PFSK-1 (cell line): Measurements from ENCODE around the gene GALNS.

Source experiments
- FOXP2 ChIP-seq: optimal IDR thresholded peaks from 2 replicates; pipeline ENCODE3; 2011; ENCODE audit warnings: borderline replicate concordance, control low read depth, inconsistent platforms; ENCODE audit not compliant: insufficient read depth; ENCODE audit errors: extremely low read length, extremely low read depth
- POLR2AphosphoS5 ChIP-seq: IDR thresholded peaks from 2 replicates; pipeline ENCODE4 v1.6.1; 2012; ENCODE audit warnings: low read depth, mild to moderate bottlenecking, control low read depth, low read length, moderate library complexity
- SIN3A ChIP-seq: IDR thresholded peaks from 2 replicates; pipeline ENCODE4 v1.6.1; 2012; ENCODE audit warnings: mild to moderate bottlenecking, low read length, moderate library complexity, borderline replicate concordance; ENCODE audit not compliant: insufficient read depth
- TAF1 ChIP-seq: IDR thresholded peaks from 2 replicates; pipeline ENCODE4 v1.6.1; 2012; ENCODE audit warnings: low read length, control low read depth, borderline replicate concordance; ENCODE audit not compliant: insufficient read depth
- TF ChIP-seq, protein P1 (sequence below), 2 experiments: IDR thresholded peaks; 2 replicates each; pipeline versions ENCODE4 v1.6.1 to v1.8.0; 2011 to 2012; ENCODE audit warnings: low read depth in 2 of 2, low read length in 2 of 2, control low read depth in 1 of 2, inconsistent platforms in 1 of 2, mild to moderate bottlenecking in 1 of 2, moderate library complexity in 1 of 2; ENCODE audit not compliant: insufficient read depth in 1 of 2

GALNS gene

DNA sequence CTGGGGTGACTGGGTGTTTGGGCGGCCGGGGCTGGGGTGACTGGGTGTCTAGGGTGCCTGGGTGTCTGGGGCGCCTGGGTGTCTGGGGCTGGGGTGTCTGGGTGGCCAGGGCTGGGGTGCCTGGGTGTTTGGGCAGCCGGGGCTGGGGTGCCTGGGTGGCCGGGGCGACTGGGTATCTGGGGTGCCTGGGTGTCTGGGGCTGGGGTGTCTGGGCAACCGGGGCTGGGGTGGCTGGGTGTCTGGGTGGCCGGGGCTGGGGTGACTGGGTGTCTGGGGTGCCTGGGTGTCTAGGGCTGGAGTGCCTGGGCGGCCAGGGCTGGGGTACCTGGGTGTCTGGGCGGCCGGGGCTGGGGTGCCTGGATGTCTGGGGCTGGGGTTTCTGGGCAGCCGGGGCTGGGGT lies 31.6 kb downstream of the GALNS start:
- TF ChIP-seq SIN3A (no peak), POLR2AphosphoS5 (no peak), TAF1 (no peak), FOXP2 (no peak)
- TF ChIP-seq, protein P1, sequence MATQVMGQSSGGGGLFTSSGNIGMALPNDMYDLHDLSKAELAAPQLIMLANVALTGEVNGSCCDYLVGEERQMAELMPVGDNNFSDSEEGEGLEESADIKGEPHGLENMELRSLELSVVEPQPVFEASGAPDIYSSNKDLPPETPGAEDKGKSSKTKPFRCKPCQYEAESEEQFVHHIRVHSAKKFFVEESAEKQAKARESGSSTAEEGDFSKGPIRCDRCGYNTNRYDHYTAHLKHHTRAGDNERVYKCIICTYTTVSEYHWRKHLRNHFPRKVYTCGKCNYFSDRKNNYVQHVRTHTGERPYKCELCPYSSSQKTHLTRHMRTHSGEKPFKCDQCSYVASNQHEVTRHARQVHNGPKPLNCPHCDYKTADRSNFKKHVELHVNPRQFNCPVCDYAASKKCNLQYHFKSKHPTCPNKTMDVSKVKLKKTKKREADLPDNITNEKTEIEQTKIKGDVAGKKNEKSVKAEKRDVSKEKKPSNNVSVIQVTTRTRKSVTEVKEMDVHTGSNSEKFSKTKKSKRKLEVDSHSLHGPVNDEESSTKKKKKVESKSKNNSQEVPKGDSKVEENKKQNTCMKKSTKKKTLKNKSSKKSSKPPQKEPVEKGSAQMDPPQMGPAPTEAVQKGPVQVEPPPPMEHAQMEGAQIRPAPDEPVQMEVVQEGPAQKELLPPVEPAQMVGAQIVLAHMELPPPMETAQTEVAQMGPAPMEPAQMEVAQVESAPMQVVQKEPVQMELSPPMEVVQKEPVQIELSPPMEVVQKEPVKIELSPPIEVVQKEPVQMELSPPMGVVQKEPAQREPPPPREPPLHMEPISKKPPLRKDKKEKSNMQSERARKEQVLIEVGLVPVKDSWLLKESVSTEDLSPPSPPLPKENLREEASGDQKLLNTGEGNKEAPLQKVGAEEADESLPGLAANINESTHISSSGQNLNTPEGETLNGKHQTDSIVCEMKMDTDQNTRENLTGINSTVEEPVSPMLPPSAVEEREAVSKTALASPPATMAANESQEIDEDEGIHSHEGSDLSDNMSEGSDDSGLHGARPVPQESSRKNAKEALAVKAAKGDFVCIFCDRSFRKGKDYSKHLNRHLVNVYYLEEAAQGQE (IDR thresholded peaks at IDR 0.05; ENCODE audit: insufficient read depth in 1 of 2, low read depth in 2 of 2, low read length in 2 of 2): no peak

GRCh38 chr16:88824256-88825077 lies 32.3 kb downstream of the GALNS start:
- TF ChIP-seq POLR2AphosphoS5: no peak
- no peak for TF ChIP-seq SIN3A
- TF ChIP-seq, protein P1 (IDR thresholded peaks at IDR 0.05; ENCODE audit: insufficient read depth in 1 of 2, low read depth in 2 of 2, low read length in 2 of 2): no peak
- no peak for TF ChIP-seq FOXP2
- no peak for TF ChIP-seq TAF1

DNA sequence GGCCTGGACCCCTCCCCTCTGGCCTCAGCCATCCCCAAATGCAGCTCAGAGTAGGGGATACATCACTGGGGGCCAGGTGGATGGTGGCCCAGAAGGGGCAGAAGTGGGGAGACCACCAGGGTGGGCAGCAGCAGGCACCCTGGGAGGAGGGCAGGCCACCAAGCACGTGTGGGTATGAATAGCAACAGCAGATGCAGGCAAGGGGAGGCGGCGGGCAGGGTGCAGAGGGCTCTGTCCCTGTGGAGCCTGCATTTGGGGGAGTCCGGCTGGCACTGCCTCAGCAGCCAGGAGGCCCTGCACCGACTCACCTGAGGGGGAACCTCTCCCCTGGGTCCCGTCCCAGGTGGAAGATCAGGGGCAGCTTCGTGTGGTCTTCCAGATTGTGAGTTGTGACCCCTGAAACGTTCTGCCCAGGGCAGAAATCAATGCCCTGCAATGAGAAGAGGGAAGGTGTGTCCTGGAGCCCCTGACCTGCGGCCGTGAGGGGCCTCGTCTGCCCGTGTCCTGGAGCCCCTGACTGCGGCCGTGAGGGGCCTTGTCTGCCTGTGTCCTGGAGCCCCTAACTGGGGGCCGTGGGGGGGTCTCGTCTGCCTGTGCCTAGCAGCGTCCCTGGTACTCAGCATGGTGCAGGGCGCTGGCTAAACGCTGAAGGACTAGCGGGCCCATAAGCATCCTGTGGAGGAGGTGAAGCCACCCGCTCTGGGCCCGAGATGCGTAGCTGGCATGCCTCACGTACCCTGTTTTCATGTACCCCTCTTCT lies 34.3 kb downstream of the GALNS start:
- TF ChIP-seq SIN3A (no peak), FOXP2 (no peak), POLR2AphosphoS5 (no peak), TAF1 (no peak)
- TF ChIP-seq, protein P1 (IDR thresholded peaks at IDR 0.05; ENCODE audit: insufficient read depth in 1 of 2, low read depth in 2 of 2, low read length in 2 of 2): no peak

DNA sequence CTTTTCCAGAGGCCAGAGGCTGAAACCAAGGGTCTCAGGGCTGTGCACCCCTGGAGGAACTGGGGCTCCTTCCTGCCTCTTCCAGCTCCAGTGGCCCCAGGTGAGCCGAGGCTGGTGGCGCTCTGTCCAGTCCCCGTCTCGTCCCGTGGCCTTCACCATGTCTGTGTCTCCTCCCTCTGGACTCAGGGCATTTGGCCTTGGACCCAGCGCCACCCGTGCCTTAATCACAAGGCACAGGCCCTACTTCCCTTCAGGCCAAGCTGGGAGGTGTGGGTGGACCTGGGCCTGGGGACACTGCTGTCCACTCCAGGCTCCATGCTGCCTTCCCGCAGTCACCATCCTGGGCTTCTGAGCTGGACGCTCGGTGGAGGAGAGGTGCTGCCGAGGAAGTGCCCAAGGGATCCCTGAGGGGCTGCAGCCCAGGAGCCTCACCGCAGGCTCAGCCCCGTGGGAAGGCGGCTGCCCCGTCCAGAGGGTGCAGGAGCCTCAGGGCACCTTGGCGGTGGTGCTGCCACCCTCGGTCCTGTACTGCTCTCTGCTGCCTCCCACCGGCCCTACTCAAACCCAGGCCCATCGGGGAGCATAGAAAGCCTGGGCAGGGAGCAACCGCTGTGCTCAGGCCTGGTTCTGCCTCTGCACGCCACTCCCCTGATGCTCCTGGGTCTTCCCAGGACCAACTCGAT lies 35.4 kb downstream of the GALNS start:
- TF ChIP-seq, protein P1 (IDR thresholded peaks at IDR 0.05; ENCODE audit: insufficient read depth in 1 of 2, low read depth in 2 of 2, low read length in 2 of 2): no peak
- TF ChIP-seq TAF1 (no peak), SIN3A (no peak), FOXP2 (no peak), POLR2AphosphoS5 (no peak)
